H9 (cell line): ENCODE results near the gene PCGF6. TPM values are rescaled to one million over a fixed set of nuclear protein-coding genes. Genes with fewer than 3 reads are reported as not detected.
"Not testable (repeated sequence)": the region's sequence is repeated elsewhere in the genome, so short reads cannot be mapped to it uniquely, and the experiment has no call there.

Experiments used
- DNase-seq: peaks from one replicate; pipeline ENCODE4 v3.0.0-alpha.2; 2017
- H2AFZ ChIP-seq: one replicate; pipeline ENCODE4 v1.6.1; 2013; ENCODE audit warnings: mild to moderate bottlenecking, low read length, control low read depth, moderate library complexity
- H2AK5ac ChIP-seq: 2 replicates; pipeline ENCODE4 v1.6.1; 2013; ENCODE audit warnings: low read length, control low read depth, mixed read lengths; ENCODE audit not compliant: insufficient read length
- H2BK120ac ChIP-seq: one replicate; pipeline ENCODE4 v1.6.1; 2013; ENCODE audit warnings: low read depth, mild to moderate bottlenecking, low read length, control low read depth, inconsistent platforms; ENCODE audit not compliant: poor library complexity, severe bottlenecking
- H2BK12ac ChIP-seq: 2 replicates; pipeline ENCODE4 v1.6.1; 2013; ENCODE audit warnings: low read length, control low read depth, mixed read lengths, low read depth; ENCODE audit not compliant: insufficient read length
- H2BK15ac ChIP-seq: 2 replicates; pipeline ENCODE4 v1.6.1; 2013; ENCODE audit warnings: low read depth, low read length, control low read depth
- H2BK20ac ChIP-seq: one replicate; pipeline ENCODE4 v1.6.1; 2013; ENCODE audit warnings: low read depth, mild to moderate bottlenecking, low read length, control low read depth, inconsistent platforms; ENCODE audit not compliant: poor library complexity, severe bottlenecking
- H2BK5ac ChIP-seq: 2 replicates; pipeline ENCODE4 v1.6.1; 2013; ENCODE audit warnings: low read length, control low read depth, mixed read lengths; ENCODE audit not compliant: insufficient read length
- H3K14ac ChIP-seq: 2 replicates; pipeline ENCODE4 v1.6.1; 2013; ENCODE audit warnings: low read length, control low read depth; ENCODE audit not compliant: insufficient read depth
- H3K18ac ChIP-seq: 2 replicates; pipeline ENCODE4 v1.6.1; 2013; ENCODE audit warnings: low read depth, mild to moderate bottlenecking, mixed read lengths, low read length, control low read depth; ENCODE audit not compliant: insufficient read length
- H3K23ac ChIP-seq: 2 replicates; pipeline ENCODE4 v1.6.1; 2013; ENCODE audit warnings: low read length, control low read depth, mixed read lengths, low read depth; ENCODE audit not compliant: insufficient read length
- H3K23me2 ChIP-seq: 2 replicates; pipeline ENCODE4 v1.6.1; 2013; ENCODE audit warnings: low read depth, mild to moderate bottlenecking, mixed read lengths, low read length, control low read depth; ENCODE audit not compliant: insufficient read length, poor library complexity, severe bottlenecking
- H3K27ac ChIP-seq: 2 replicates; pipeline ENCODE4 v1.5.1; 2013; ENCODE audit warnings: low read length, control low read depth, mixed read lengths, low read depth; ENCODE audit not compliant: insufficient read length
- H3K27me3 ChIP-seq: 2 replicates; pipeline ENCODE4 v1.6.1; 2013; ENCODE audit warnings: low read length, control low read depth, inconsistent platforms; ENCODE audit not compliant: insufficient read depth
- H3K4ac ChIP-seq: 2 replicates; pipeline ENCODE4 v1.6.1; 2013; ENCODE audit warnings: low read depth, mild to moderate bottlenecking, control low read depth, inconsistent platforms, low read length, moderate library complexity
- H3K4me1 ChIP-seq: 2 replicates; pipeline ENCODE4 v1.6.1; 2013; ENCODE audit warnings: low read length, control low read depth, inconsistent platforms; ENCODE audit not compliant: insufficient read depth
- H3K4me2 ChIP-seq: 2 replicates; pipeline ENCODE4 v1.6.1; 2013; ENCODE audit warnings: low read length, control low read depth, mixed read lengths; ENCODE audit not compliant: insufficient read length, insufficient read depth
- H3K56ac ChIP-seq: 2 replicates; pipeline ENCODE4 v1.6.1; 2013; ENCODE audit warnings: low read depth, mild to moderate bottlenecking, mixed read lengths, low read length, control low read depth; ENCODE audit not compliant: insufficient read length
- H3K79me1 ChIP-seq: 2 replicates; pipeline ENCODE4 v1.6.1; 2013; ENCODE audit warnings: low read depth, mild to moderate bottlenecking, moderate library complexity, low read length, control low read depth, inconsistent platforms; ENCODE audit not compliant: insufficient read depth, poor library complexity, severe bottlenecking
- H3K79me2 ChIP-seq: 2 replicates; pipeline ENCODE4 v1.6.1; 2013; ENCODE audit warnings: low read length, control low read depth, inconsistent platforms; ENCODE audit not compliant: insufficient read depth
- H3K9ac ChIP-seq: 2 replicates; pipeline ENCODE4 v1.6.1; 2013; ENCODE audit warnings: low read length, control low read depth, mixed read lengths; ENCODE audit not compliant: insufficient read length; ENCODE audit errors: extremely low read depth
- H3K9me3 ChIP-seq: one replicate; pipeline ENCODE4 v1.6.1; 2013; ENCODE audit warnings: low read depth, low read length, inconsistent platforms; ENCODE audit not compliant: control insufficient read depth
- H3T11ph ChIP-seq: one replicate; pipeline ENCODE4 v1.6.1; 2013; ENCODE audit warnings: mild to moderate bottlenecking, low read length, control low read depth, inconsistent platforms
- H4K20me1 ChIP-seq: one replicate; pipeline ENCODE4 v1.6.1; 2013; ENCODE audit not compliant: control insufficient read depth, insufficient read length, insufficient read depth
- H4K5ac ChIP-seq: 2 replicates; pipeline ENCODE4 v1.6.1; 2013; ENCODE audit warnings: low read depth, mild to moderate bottlenecking, mixed read lengths, low read length, control low read depth; ENCODE audit not compliant: insufficient read length
- H4K8ac ChIP-seq: replicated peaks from 2 replicates; pipeline ENCODE4 v1.6.1; 2013; ENCODE audit warnings: low read length, control low read depth, mixed read lengths, low read depth; ENCODE audit not compliant: insufficient read length
- H4K91ac ChIP-seq: 2 replicates; pipeline ENCODE4 v1.6.1; 2013; ENCODE audit warnings: low read depth, mild to moderate bottlenecking, moderate library complexity, mixed read lengths, low read length, control low read depth; ENCODE audit not compliant: insufficient read length
- H3K27ac Mint-ChIP-seq, 3 experiments: 2 replicates in 2 of 3; 3 replicates in 1 of 3; pipeline ENCODE4 v1.8.0; 2020 to 2021; ENCODE audit warnings: mixed read lengths in 3 of 3, mild to moderate bottlenecking in 1 of 3, moderate library complexity in 1 of 3
- H3K27me3 Mint-ChIP-seq: 2 replicates; pipeline ENCODE4 v1.8.0; 2021; ENCODE audit warnings: low read depth, mild to moderate bottlenecking, moderate library complexity, mixed read lengths
- H3K36me3 Mint-ChIP-seq, 3 experiments: 2 replicates in 2 of 3; 3 replicates in 1 of 3; pipeline ENCODE4 v1.8.0; 2020 to 2021; ENCODE audit warnings: low read depth in 3 of 3, mixed read lengths in 3 of 3; ENCODE audit not compliant: insufficient read depth in 1 of 3
- H3K4me1 Mint-ChIP-seq, 2 experiments: 2 replicates each; pipeline ENCODE4 v1.8.0; 2020; ENCODE audit warnings: mixed read lengths in 2 of 2
- H3K4me3 Mint-ChIP-seq, 2 experiments: 2 replicates in 1 of 2; 3 replicates in 1 of 2; pipeline ENCODE4 v1.8.0; 2020 to 2021; ENCODE audit warnings: mild to moderate bottlenecking in 2 of 2, mixed read lengths in 2 of 2, moderate library complexity in 1 of 2
- H3K9me3 Mint-ChIP-seq, 2 experiments: 2 replicates in 1 of 2; 3 replicates in 1 of 2; pipeline ENCODE4 v1.8.0; 2020; ENCODE audit warnings: mild to moderate bottlenecking in 2 of 2, mixed read lengths in 2 of 2, moderate library complexity in 1 of 2
- WGBS: extraction: QIAGEN DNeasy Blood & Tissue Kit; methylation state at CpG from one replicate; pipeline ENCODE4 v1.1.7; 2013; ENCODE audit warnings: missing lambda C conversion rate, low lambda C conversion rate, mixed read lengths; ENCODE audit not compliant: insufficient read length; ENCODE audit errors: extremely low coverage; 5-methylcytosine and 5-hydroxymethylcytosine counted together
- total RNA-seq: library from RNA; stranded (reverse); gene quantifications from 2 replicates; pipeline ENCODE4 v1.2.1, GENCODE V29; 2021

The PCGF6 gene
- total RNA-seq, 1 experiment from 2014 or later: 23.5 TPM

- H2AK5ac ChIP-seq, H3K79me2 ChIP-seq, H3K4me3 Mint-ChIP-seq, H3K23ac ChIP-seq, H4K20me1 ChIP-seq, H4K8ac ChIP-seq, H3K23me2 ChIP-seq, H3K4me1 Mint-ChIP-seq, H3K27ac Mint-ChIP-seq, H3K4ac ChIP-seq, H3T11ph ChIP-seq, H3K4me1 ChIP-seq, H3K9me3 ChIP-seq, H4K91ac ChIP-seq, H3K14ac ChIP-seq, H3K18ac ChIP-seq, H2BK5ac ChIP-seq, H3K27me3 ChIP-seq, H3K9me3 Mint-ChIP-seq, H3K36me3 Mint-ChIP-seq, H3K79me1 ChIP-seq, H3K27me3 Mint-ChIP-seq, H3K56ac ChIP-seq, H2BK120ac ChIP-seq, H3K9ac ChIP-seq, H2AFZ ChIP-seq, H3K4me2 ChIP-seq, H2BK12ac ChIP-seq, DNase-seq, H4K5ac ChIP-seq, H2BK20ac ChIP-seq, H3K27ac ChIP-seq, H2BK15ac ChIP-seq: not testable (repeated sequence)
- no CpG with 5 or more reads among the region's 4 CpGs for WGBS
Measured at GRCh38 chr10:103359493-103359892, 8.6 kb upstream of the PCGF6 start.
